OCI-M2 (cell line): Measurements from ENCODE around the gene ZFP14.
"Not testable (repeated sequence)": the region's sequence is repeated elsewhere in the genome, so short reads cannot be mapped to it uniquely, and the experiment has no call there.

Source experiments
- DNase-seq: peaks from one replicate; lab custom pipeline; 2025; ENCODE audit not compliant: unreplicated experiment; lab: John Stamatoyannopoulos, UW

ZFP14 gene

GRCh38 chr19:36331353-36332228 lies 47.4 kb downstream of the ZFP14 start:
- DNase-seq, result no peak

DNA sequence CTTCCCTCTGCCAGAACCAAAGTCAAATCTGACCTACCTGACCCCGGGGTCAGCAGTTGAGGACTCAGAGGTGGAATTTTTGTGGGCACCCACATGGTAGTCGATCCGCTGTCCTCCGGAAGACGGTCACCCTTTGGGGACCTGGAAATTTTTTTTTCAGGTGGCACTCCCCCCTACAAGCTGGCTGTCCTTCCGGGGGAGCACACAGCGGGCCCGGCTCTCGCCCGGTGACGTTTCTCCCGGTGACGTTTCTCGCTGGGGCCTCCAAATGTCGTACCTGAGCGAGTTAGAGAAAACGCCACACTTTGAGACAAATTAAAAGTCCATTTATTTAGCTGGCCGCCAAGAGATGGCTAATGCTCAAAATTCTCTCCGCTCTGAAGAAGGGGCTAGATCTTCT lies 48.8 kb downstream of the ZFP14 start:
- DNase-seq, result no peak

- DNase-seq, result not testable (repeated sequence)
Observed at GRCh38 chr19:36329534-36329933, 49.5 kb downstream of the ZFP14 start.

DNA sequence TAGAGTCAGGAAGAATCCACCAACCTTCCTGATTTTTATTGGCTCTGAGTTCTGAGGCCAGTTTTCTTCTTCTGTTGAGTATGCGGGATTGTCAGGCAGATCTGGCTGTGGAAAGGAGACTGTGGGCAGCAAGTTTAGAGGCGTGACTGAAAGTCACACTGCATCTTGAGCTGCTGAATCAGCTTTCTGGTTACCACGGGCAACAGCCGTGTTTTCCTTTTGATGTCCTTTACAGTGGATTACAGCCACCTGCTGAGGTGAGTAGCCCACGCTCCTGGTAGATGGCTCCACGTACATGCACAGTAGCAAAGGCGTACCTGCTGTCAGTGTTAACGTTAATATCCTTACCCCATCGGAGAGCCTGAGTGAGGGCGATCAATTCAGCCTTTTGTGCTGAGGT lies 52.4 kb downstream of the ZFP14 start:
- not testable (repeated sequence) for DNase-seq

DNA sequence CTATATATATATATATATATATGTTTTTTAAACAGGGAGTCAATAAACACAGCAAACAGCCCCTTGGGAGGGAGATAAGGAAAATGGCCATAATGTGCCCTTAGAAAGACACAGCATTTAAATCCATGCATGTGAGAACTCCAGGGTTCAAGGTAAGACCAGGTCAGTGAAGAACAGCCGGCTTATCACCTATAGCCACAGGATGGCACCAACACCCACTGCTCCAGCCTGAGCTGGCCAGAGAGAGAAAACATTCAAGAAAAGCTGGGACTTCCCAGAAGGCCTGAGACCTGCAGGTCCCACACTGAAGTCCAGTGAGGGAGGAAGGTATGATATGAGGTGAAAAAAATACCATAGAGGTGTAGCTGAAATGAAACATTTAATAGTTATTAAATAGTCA lies 63.8 kb downstream of the ZFP14 start:
- DNase-seq, result not testable (repeated sequence)

DNA sequence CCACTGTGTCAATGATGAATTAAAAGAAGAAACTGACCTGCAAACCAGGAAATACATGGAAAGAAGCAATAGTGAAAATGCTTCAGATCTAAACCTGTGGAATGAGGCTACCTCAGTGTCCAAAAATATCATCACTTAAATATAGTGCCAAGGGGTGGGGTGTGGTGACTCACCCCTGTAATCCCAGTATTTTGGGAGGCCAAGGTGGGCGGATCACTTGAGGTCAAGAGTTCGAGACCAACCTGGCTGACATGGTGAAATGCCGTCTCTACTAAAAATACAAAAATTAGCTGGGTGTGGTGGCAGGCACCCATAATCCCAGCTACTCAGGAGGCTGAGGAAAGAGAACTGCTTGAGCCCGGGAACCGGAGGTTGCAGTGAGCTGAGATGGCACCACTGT lies 64.9 kb downstream of the ZFP14 start:
- DNase-seq, result not testable (repeated sequence)

GRCh38 chr19:36311098-36311760 lies 67.8 kb downstream of the ZFP14 start:
- DNase-seq, result not testable (repeated sequence)

- DNase-seq, result not testable (repeated sequence)
Observed at GRCh38 chr19:36310416-36310990, 68.5 kb downstream of the ZFP14 start.

- not testable (repeated sequence) for DNase-seq
Observed at GRCh38 chr19:36309759-36310158, 69.2 kb downstream of the ZFP14 start.

DNA sequence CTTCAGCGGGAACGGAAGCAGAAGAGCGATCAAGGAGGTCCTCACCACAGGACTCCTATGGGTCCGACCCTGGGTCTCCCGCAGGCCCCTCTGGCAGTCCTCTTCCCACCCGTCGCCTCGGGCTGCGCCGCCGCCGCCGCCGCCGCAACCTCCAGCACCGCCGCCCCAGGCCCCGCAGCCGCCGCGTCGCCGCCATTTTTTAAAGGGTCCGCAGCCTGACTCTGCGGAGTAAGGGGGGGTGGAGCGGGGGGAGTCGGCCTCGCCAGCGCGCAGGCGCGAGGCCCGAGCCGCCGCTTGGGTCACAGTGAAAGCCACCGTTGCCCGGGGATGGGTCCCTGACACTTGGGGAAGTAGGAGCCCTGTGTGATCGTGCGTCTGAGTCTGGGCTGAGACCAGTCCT lies 69.7 kb downstream of the ZFP14 start:
- not testable (repeated sequence) for DNase-seq

GRCh38 chr19:36292317-36292716 lies 86.7 kb downstream of the ZFP14 start:
- DNase-seq, result not testable (repeated sequence)
